Measurements from ENCODE around the gene FTH1. TPM values are rescaled to one million over a fixed set of nuclear protein-coding genes. Genes with fewer than 3 reads are reported as not detected.

Gene FTH1
- total and polyA plus RNA-seq, 2 donors (not counting 1 experiment from before 2014, with no cell fraction given): 2,219 to 2,789 TPM

DNA sequence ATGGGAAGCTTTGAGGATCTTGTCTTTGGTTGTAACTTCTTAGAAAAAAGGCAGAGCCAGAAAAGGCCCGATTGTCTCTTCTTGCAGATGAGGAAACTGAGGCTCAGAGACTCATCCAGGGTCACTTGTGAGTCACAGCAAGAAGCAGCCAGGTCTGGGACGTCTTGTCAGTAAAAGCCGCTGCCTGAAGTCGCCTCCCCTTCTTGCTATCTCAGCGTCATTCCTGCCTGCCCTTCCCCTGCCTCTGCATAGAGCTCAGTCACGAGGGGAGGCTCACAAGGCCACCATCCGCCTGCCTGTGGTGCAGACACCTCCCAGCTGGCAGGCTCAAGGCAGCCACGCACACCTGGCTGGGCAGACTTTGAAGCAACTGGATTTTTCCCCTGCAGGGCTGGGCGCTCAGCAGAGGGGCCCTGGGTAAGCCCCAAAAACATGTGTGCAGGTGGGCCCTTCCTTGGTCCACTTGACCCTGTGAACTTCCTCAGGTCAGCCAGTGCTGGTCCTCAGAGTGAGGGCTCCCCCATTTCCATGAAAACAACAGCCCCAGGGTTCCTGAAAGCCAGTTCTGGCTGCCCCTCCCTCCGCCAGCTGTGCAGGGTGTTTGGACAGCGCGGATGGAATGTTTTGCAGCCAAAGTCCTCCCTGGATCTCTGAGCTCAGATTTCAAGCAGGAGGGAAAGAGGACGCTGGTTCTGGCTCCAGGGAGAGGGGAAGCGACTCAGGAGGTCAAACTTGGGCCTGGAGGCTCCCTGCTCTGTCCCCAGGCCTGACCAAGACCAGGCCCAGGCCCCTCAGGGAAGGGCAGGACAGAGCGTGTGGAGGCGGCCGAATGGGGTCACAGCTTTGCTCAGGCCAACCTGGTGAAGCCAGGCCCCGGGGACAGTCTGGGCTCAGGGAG, 44.0 kb downstream of the FTH1 start:
- no peaks in the 10 kb centered on the region for H3K36me3 ChIP-seq (ENCODE audit: control insufficient read depth, insufficient read depth, low read length)
- TF ChIP-seq EZH2 (IDR thresholded peaks at IDR 0.05; ENCODE audit: low read length, missing control alignments) (no peak), CTCF (conservative IDR thresholded peaks at IDR 0.05 in 1 of 2, IDR thresholded peaks at IDR 0.05 in 1 of 2; ENCODE audit: low read depth in 1 of 2, low read length in 2 of 2) (no peak)
- H3K4me2 ChIP-seq (ENCODE audit: extremely low read depth, insufficient read depth, low read length): peak overlapping the region; percentile 53
- peaks cover 8% of the 10 kb centered on the region for H3K27me3 ChIP-seq (ENCODE audit: control insufficient read depth, insufficient read depth, low read length)
- peak overlapping the region; percentile 3 for H3K9ac ChIP-seq (ENCODE audit: insufficient read depth, low read length)
- peak overlapping the region; percentile 41 for H2AFZ ChIP-seq (ENCODE audit: low read length)
- peak; percentile 43 to 73 for DNase-seq (ENCODE audit: low read depth in 2 of 2)
- peak overlapping the region in 1 of 4 experiments; percentile 18 for H3K4me3 ChIP-seq (replicated peaks in 1 of 4; ENCODE audit: control extremely low read depth in 1 of 4, insufficient read depth in 1 of 4, low read depth in 3 of 4, low read length in 4 of 4)
- H3K79me2 ChIP-seq (ENCODE audit: control insufficient read depth, insufficient read depth, low read length): no peaks in the 10 kb centered on the region
- peaks cover 18% of the 10 kb centered on the region for H3K4me1 ChIP-seq (ENCODE audit: control insufficient read depth, extremely low read depth, insufficient read depth, low read length)
- no peaks in the 10 kb centered on the region for H3K9me3 ChIP-seq (ENCODE audit: control insufficient read depth, insufficient read depth, low read depth, low read length)
- H4K20me1 ChIP-seq (ENCODE audit: control insufficient read depth, extremely low read depth, insufficient read depth, low read length): no peaks in the 10 kb centered on the region
- H3K27ac ChIP-seq (ENCODE audit: insufficient read depth, low read length): peak overlapping the region; percentile 24

- peak overlapping the region; percentile 21 for H3K4me2 ChIP-seq (ENCODE audit: extremely low read depth, insufficient read depth, low read length)
- peaks cover 8% of the 10 kb centered on the region for H3K27me3 ChIP-seq (ENCODE audit: control insufficient read depth, insufficient read depth, low read length)
- TF ChIP-seq EZH2 (IDR thresholded peaks at IDR 0.05; ENCODE audit: low read length, missing control alignments) (no peak), CTCF (conservative IDR thresholded peaks at IDR 0.05 in 1 of 2, IDR thresholded peaks at IDR 0.05 in 1 of 2; ENCODE audit: low read depth in 1 of 2, low read length in 2 of 2) (no peak)
- H3K4me1 ChIP-seq (ENCODE audit: control insufficient read depth, extremely low read depth, insufficient read depth, low read length): peaks cover 19% of the 10 kb centered on the region
- no peaks in the 10 kb centered on the region for H4K20me1 ChIP-seq (ENCODE audit: control insufficient read depth, extremely low read depth, insufficient read depth, low read length)
- H3K36me3 ChIP-seq (ENCODE audit: control insufficient read depth, insufficient read depth, low read length): no peaks in the 10 kb centered on the region
- peak overlapping the region; percentile 24 for H3K27ac ChIP-seq (ENCODE audit: insufficient read depth, low read length)
- H3K79me2 ChIP-seq (ENCODE audit: control insufficient read depth, insufficient read depth, low read length): no peaks in the 10 kb centered on the region
- no peak overlapping the region for H2AFZ ChIP-seq (ENCODE audit: low read length)
- no peak overlapping the region for H3K4me3 ChIP-seq (replicated peaks in 1 of 4; ENCODE audit: control extremely low read depth in 1 of 4, insufficient read depth in 1 of 4, low read depth in 3 of 4, low read length in 4 of 4)
- DNase-seq (ENCODE audit: low read depth in 2 of 2): peak; percentile 51 to 82
- no peak overlapping the region for H3K9ac ChIP-seq (ENCODE audit: insufficient read depth, low read length)
- no peaks in the 10 kb centered on the region for H3K9me3 ChIP-seq (ENCODE audit: control insufficient read depth, insufficient read depth, low read depth, low read length)
These were observed 44.9 kb downstream of the FTH1 start for GRCh38 chr11:61922539-61922938.

GRCh38 chr11:61921446-61921845, 46.0 kb downstream of the FTH1 start:
- Histone ChIP-seq H3K4me3 (replicated peaks in 1 of 4; ENCODE audit: control extremely low read depth in 1 of 4, insufficient read depth in 1 of 4, low read depth in 3 of 4, low read length in 4 of 4) (no peak overlapping the region), H2AFZ (ENCODE audit: low read length) (no peak overlapping the region), H3K27me3 (ENCODE audit: control insufficient read depth, insufficient read depth, low read length) (peaks cover 8% of the 10 kb centered on the region), H4K20me1 (ENCODE audit: control insufficient read depth, extremely low read depth, insufficient read depth, low read length) (no peaks in the 10 kb centered on the region), H3K4me2 (ENCODE audit: extremely low read depth, insufficient read depth, low read length) (no peak overlapping the region), H3K9me3 (ENCODE audit: control insufficient read depth, insufficient read depth, low read depth, low read length) (no peaks in the 10 kb centered on the region), H3K4me1 (ENCODE audit: control insufficient read depth, extremely low read depth, insufficient read depth, low read length) (peaks cover 19% of the 10 kb centered on the region), H3K27ac (ENCODE audit: insufficient read depth, low read length) (no peak overlapping the region), H3K36me3 (ENCODE audit: control insufficient read depth, insufficient read depth, low read length) (no peaks in the 10 kb centered on the region), H3K9ac (ENCODE audit: insufficient read depth, low read length) (no peak overlapping the region), H3K79me2 (ENCODE audit: control insufficient read depth, insufficient read depth, low read length) (no peaks in the 10 kb centered on the region)
- no peak for TF ChIP-seq EZH2 (IDR thresholded peaks at IDR 0.05; ENCODE audit: low read length, missing control alignments)
- no peak for TF ChIP-seq CTCF (conservative IDR thresholded peaks at IDR 0.05 in 1 of 2, IDR thresholded peaks at IDR 0.05 in 1 of 2; ENCODE audit: low read depth in 1 of 2, low read length in 2 of 2)
- DNase-seq (ENCODE audit: low read depth in 2 of 2): no peak

Data from fibroblast of lung (primary cell).